NK-92 treated with Interleukin-12 subunit alpha and Interleukin-12 subunit beta, amount 100 ng/mL, for 24 hours (cell line): ENCODE measurements around the gene ST3GAL5.

ENCODE experiments used
- DNase-seq: peaks from one replicate; lab custom pipeline; 2025; lab: John Stamatoyannopoulos, UW

Gene ST3GAL5

GRCh38 chr2:85866165-85866659, 22.6 kb downstream of the ST3GAL5 start:
- no peak for DNase-seq

DNA sequence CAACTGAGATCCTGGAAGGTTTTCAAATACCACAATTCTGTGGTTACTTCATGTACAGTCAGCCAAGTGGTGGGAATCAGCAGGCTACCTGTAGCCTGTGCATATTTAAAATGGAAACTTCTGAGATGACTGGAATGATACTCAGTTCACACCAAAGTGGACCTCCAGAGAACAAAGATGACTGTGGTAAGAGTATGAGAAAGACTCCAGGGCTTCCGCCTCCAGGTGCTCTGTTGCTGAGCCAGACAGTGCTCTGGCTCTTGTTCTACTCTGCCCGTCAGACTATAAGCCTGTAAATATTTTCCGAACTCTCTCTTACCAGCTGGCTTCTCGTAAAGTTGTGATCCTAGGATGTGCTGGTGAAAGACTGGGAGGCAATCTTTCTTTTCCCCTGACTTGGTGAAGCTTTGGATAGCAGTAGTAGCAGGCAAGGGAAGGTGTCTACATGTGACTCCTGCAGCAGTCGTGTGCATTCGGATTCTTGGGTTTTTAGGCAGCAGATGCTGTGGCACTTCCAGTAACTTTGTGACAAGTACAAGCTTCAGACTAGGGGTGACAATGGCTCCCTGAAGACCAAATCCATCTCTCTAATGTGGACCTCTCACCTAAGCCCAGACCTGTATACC, 23.1 kb downstream of the ST3GAL5 start:
- DNase-seq, result no peak

DNA sequence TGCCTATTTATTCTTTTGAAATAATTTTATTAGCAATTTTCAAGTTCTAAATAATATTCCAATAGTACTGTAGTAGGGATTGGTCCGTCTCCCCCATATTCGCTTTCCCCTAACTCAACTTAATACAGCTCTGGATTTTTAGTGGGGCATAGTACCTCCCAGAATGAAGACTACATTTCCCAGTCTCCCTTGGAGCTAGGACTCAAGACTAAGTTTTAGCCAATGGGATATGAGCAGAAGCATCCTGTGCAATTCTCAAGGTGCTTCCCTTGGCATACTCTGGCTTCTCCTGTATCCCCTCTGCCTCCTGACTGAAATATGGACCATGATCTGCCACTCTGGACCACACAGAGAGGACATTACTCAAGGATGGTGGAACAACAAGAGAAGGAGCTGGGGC, 24.1 kb downstream of the ST3GAL5 start:
- no peak for DNase-seq

- peak; percentile 44 for DNase-seq
These were observed 26.4 kb downstream of the ST3GAL5 start for GRCh38 chr2:85862426-85862825.

GRCh38 chr2:85861650-85862049, 27.1 kb downstream of the ST3GAL5 start:
- no peak for DNase-seq

DNA sequence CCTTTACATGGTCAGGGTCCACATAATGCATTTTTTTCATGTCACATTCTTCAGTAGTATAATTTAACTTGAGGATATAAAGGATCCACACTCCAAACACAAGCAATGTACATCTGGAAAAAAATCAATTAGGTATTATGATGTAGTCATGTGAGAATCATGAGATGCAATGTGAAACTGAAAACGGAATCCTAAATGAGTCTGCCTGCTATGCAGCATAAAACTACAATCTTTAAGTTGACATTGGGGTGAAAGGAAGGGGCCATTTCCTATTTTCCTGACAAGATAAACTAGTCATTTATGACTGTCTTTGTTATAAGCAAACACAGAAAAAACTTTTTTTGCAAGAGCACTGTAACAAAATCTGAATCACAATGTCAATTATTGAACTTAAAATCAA, 27.6 kb downstream of the ST3GAL5 start:
- DNase-seq, result no peak

GRCh38 chr2:85858841-85859240, 29.9 kb downstream of the ST3GAL5 start:
- DNase-seq, result no peak

GRCh38 chr2:85854897-85855296, 33.9 kb downstream of the ST3GAL5 start:
- no peak for DNase-seq

- peak; percentile 33 for DNase-seq
These were observed 34.7 kb downstream of the ST3GAL5 start for GRCh38 chr2:85854166-85854509.

- DNase-seq, result no peak
These were observed 35.2 kb downstream of the ST3GAL5 start for GRCh38 chr2:85853499-85854165.

DNA sequence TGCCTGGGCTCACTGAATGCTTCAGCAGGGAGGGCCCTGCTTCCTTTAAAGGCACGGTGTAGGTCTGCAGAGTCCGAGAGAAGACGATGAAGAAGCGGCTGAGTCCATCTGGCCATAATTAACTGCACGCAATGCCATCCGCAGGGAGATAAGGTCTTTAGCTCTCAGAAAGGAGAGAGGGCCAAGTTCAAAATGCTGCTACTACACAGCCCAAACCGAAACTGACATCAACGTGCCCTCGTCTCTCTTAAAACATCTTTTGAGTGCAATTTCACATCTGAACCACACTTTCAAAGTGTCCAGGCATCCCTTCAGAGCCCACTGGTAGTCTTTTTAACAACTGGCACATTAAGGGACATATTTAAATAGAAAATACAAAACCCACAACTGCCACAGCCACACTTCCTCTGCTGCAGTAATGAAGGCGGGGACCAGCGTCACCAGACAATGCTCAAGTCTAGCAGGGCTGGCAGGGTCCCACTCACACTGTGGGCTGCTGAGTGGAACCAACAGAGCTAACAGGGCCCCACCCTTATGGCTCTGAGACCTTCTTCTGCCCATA, 35.8 kb downstream of the ST3GAL5 start:
- DNase-seq, result peak; percentile 55

DNA sequence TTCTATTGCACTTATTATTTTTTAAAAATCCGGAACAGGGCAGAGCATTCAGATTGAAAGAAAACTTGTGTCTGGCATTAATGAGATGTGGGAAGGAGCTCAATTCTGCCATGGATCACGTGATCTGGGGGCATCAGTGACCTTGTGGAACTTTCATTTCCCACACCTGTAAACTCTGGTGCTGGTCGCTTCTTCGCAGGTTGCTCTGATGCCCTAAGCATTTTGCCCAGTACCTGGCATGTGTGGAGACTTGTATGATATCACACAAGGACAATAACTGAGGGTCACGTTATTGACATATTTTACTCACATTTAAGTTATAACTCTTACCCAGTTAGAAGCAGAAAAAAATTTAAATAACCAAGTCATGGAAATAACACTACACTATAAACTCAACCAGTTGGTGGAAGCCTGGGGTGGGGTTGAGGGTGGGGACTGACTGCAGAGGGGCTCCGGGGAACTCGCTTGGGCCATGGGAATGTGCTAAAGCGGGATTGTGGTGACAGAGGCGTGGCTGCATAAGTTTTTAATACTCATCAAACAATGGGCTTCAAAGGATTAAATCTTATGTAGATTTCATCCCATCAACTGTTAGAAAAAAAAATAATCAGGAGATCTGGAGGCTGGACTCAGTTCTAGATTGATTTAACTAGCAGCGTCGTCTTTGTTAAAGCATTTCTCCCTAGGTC, 36.5 kb downstream of the ST3GAL5 start:
- DNase-seq, result peak; percentile 5

DNA sequence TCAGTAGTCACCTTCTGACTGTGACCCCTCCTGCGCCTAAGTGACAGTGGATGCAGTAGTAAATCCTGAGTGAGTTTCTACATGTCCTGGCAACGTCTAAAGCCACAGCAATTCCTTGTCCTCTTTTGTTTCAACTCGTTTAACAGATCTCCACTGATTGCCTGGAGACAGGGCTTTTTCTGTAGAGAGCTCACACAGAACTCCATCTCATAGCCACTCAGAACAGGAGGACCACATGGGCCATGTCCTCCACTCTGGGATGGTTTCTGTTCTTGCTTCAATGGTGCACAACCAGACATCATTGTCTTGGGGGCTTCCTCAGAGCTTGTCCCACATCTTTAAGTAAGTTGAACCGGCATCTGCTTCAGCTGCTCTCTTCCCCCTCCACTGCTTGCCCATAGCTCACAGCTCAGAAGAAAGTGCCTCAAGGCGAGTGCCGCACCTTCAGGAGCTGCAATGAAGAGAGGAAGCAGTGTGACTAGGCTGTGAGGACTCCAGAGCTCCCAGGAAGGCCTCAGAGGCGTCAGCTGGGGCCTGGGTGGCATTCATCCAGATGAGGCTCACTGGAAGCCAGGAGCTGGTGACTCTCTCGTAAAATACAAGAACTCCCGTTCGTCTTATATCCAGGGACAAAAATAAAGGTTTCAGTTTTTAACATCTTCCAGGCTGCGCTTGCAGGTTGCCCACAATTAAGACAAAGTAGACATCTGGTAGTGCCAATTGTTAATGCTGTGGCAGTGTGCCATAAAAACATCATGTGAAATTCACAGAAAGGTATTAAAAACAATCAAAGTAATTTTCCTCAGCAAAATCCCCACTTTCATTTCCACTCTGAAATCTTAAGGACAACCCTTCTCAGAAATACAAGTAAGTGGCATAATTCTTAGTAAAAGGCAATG, 37.3 kb downstream of the ST3GAL5 start:
- no peak for DNase-seq

- no peak for DNase-seq
These were observed 38.3 kb downstream of the ST3GAL5 start for GRCh38 chr2:85850451-85850850.

GRCh38 chr2:85847051-85847588, 41.7 kb downstream of the ST3GAL5 start:
- DNase-seq, result no peak

DNA sequence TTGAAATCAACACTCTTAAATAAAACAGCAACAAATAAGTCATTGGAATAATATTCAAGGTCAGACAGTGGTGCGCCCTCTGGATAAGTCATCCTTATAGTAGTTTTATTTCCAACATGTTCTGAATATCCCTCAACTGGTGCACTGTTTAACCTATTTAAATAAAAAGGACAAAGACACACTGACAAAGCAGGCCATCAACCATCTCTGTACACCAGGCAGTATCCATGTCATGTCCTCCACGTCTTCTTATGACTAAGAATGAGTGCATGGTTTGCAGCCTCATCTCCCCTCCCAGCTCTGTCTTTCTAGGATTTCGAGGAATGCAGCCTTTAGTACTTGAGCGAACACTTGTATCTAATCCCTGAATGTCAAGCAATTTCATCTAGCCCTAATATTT, 42.4 kb downstream of the ST3GAL5 start:
- DNase-seq, result no peak

- no peak for DNase-seq
These were observed 44.3 kb downstream of the ST3GAL5 start for GRCh38 chr2:85844486-85844885.

GRCh38 chr2:85843543-85843942, 45.2 kb downstream of the ST3GAL5 start:
- no peak for DNase-seq

DNA sequence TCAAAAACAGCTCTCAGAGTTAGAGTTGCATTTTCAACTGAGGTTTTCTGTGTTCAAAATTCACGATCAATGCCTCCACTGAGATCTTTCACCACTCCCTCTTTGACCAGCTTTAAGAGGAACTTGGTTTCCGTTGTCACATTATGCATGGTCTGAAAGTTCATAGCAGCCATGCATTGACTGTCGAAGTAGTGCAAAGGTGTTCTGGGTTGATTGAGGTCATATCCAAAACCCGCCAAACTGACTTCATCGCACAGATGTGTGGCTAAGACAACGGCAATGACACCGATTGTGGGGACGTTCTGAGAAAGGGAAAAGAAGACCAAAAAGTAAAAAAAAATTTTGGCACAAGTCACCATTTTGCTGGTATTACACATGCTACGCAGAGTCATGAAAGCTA, 48.7 kb downstream of the ST3GAL5 start:
- no peak for DNase-seq

DNA sequence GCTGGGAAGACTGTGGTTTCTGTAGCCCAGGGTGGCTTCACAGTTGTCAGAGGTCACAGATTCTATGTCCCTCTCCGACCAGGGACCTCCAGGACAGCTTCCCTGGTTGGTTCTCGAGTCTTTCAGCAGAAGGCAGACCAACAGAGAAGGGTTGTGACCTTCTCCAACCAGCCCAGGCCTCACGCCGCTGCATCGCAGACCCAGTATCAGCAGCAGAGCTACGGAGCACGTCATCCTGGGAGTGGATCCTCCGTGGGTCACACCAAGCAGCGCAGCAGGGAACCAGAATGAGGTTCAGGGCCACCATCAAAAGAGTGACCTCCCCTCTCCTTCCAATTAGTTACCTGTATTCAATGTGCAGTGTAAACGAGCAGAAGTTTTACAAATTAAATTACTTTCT, 49.3 kb downstream of the ST3GAL5 start:
- no peak for DNase-seq

DNA sequence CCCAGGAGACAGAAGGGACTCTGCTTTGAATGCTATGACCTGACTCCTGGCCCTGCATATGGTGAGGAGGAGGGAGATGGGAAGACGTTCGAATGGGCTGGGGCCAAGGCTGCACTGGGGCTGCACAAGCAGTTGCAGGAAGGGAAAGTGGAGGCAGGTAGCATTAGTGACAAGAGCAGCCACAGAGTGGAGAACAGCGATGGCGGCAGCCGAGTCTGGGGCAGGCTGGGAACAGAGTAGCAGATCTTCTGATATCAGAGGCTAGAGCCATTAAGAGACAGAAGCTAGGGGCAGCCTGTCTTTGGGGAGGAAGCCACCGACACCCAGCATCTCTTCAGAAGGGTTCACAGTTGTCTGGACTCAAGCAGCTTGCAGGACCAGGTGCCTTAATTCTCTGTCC, 50.1 kb downstream of the ST3GAL5 start:
- DNase-seq, result no peak

GRCh38 chr2:85838181-85838580, 50.6 kb downstream of the ST3GAL5 start:
- no peak for DNase-seq
